GM12878 (cell line): ENCODE results near the gene FOXP3. TPM values are rescaled to one million over a fixed set of nuclear protein-coding genes. Genes with fewer than 3 reads are reported as not detected.

Experiments used
- ATAC-seq: fragments of 200-7000 bp; cut with Tn5 transposase; 3 replicates; pipeline ENCODE4 v1.9.1; 2020; ENCODE audit warnings: mild to moderate bottlenecking, moderate library complexity
- BruUV-seq: library from RNA; stranded (reverse); fragments of 400-500 nt; replicated peaks from 2 replicates; lab custom pipeline; 2021; lab: Mats Ljungman, UMichigan
- CTCF ChIA-PET: fragments of 300-600 bp; sonication (Branson Sonifier 250); formaldehyde crosslinking; extraction: SDS; loops from one replicate; lab custom pipeline; 2021; ENCODE audit warnings: inconsistent platforms; lab: Yijun Ruan, JAX
- POLR2A ChIA-PET: fragments of 350-600 bp; formaldehyde crosslinking; extraction: SDS; loops from one replicate; lab custom pipeline; 2021; ENCODE audit warnings: inconsistent platforms; lab: Charles Lee
- RAD21 ChIA-PET: fragments of 300-600 bp; sonication (Branson Sonifier 250); formaldehyde crosslinking; loops from one replicate; lab custom pipeline; 2023; ENCODE audit warnings: antibody characterized with exemption; ENCODE audit not compliant: unreplicated experiment; lab: Charles Lee
- SMC1A ChIA-PET: fragments of 300-600 bp; sonication (Branson Sonifier 250); formaldehyde crosslinking; loops from one replicate; lab custom pipeline; 2023; ENCODE audit not compliant: unreplicated experiment, uncharacterized antibody; lab: Charles Lee
- DNase-seq: peaks from one replicate; pipeline ENCODE4 v3.0.0-alpha.2; 2011; ENCODE audit warnings: low read depth, low spot score
- FAIRE-seq: peaks from 3 replicates; lab custom pipeline; 2011; peaks lifted over from hg19 to GRCh38; lab: Jason Lieb, UNC
- H2AFZ ChIP-seq: 2 replicates; pipeline ENCODE4 v1.6.0; 2011; ENCODE audit warnings: low read depth, low read length, control low read depth; ENCODE audit not compliant: control insufficient read depth
- H3K27ac ChIP-seq: 2 replicates; pipeline ENCODE4 v1.5.1; 2011; ENCODE audit warnings: control low read depth; ENCODE audit not compliant: control insufficient read depth, insufficient read depth
- H3K27me3 ChIP-seq, 2 experiments: replicated peaks in 1 of 2; 2 replicates each; pipeline versions ENCODE4 v1.6.0 to v1.6.1; 2011; ENCODE audit warnings: low read length in 1 of 2; ENCODE audit not compliant: control insufficient read depth in 2 of 2, insufficient read depth in 2 of 2
- H3K36me3 ChIP-seq, 2 experiments: 2 replicates each; pipeline ENCODE4 v1.5.1; 2011; ENCODE audit warnings: low read length in 1 of 2; ENCODE audit not compliant: control insufficient read depth in 2 of 2, insufficient read depth in 2 of 2
- H3K4me1 ChIP-seq: 2 replicates; pipeline ENCODE4 v1.6.1; 2011; ENCODE audit warnings: mild to moderate bottlenecking, low read length, moderate library complexity, mixed read lengths; ENCODE audit not compliant: control insufficient read depth, insufficient read depth
- H3K4me2 ChIP-seq: 2 replicates; pipeline ENCODE4 v1.6.0; 2011; ENCODE audit warnings: control low read depth; ENCODE audit not compliant: control insufficient read depth, insufficient read depth
- H3K4me3 ChIP-seq: fragments of 200-600 bp; sonication (generic); 2 replicates; pipeline ENCODE4 v1.5.1; 2016
- H3K79me2 ChIP-seq: 2 replicates; pipeline ENCODE4 v1.6.0; 2011; ENCODE audit warnings: low read length; ENCODE audit not compliant: control insufficient read depth, insufficient read depth
- H3K9ac ChIP-seq: 2 replicates; pipeline ENCODE4 v1.8.0; 2011; ENCODE audit warnings: low read length, control low read depth, mixed read lengths; ENCODE audit not compliant: control insufficient read depth, insufficient read depth
- H3K9me3 ChIP-seq: replicated peaks from 3 replicates; pipeline ENCODE4 v1.5.1; 2011; ENCODE audit warnings: mild to moderate bottlenecking, low read length; ENCODE audit not compliant: control insufficient read depth, insufficient read depth
- H4K20me1 ChIP-seq: 2 replicates; pipeline ENCODE4 v1.6.0; 2011; ENCODE audit not compliant: control insufficient read depth, insufficient read depth
- NFYB ChIP-seq: IDR thresholded peaks from 2 replicates; pipeline ENCODE4 v1.6.1; 2011; ENCODE audit warnings: low read depth, mild to moderate bottlenecking, low read length, improper control_type of control experiment, moderate library complexity; ENCODE audit not compliant: insufficient read depth
- SMC3 ChIP-seq: IDR thresholded peaks from 2 replicates; pipeline ENCODE4 v1.6.1; 2011; ENCODE audit warnings: low read length, improper control_type of control experiment, borderline replicate concordance
- YY1 ChIP-seq: IDR thresholded peaks from 2 replicates; pipeline ENCODE4 v1.6.1; 2011; ENCODE audit warnings: low read depth, mild to moderate bottlenecking, low read length
- ZNF274 ChIP-seq: IDR thresholded peaks from one replicate; pipeline ENCODE4 v1.8.0; 2011; ENCODE audit not compliant: insufficient read length, insufficient read depth
- WGBS: methylation state at CpG from one replicate; pipeline ENCODE4 v1.1.6; 2016; ENCODE audit warnings: low lambda C conversion rate; ENCODE audit not compliant: insufficient replicate concordance, insufficient coverage; ENCODE audit errors: missing lambda C conversion rate; 5-methylcytosine and 5-hydroxymethylcytosine counted together
- in situ Hi-C: fragments of 300-500 bp; cut with MboI; formaldehyde crosslinking; loops from 9 replicates; pipeline ENCODE4 v1.14.3; 2018; ENCODE audit warnings: mixed read lengths
- intact Hi-C: fragments of 100-400 bp; cut with micrococcal nuclease; formaldehyde crosslinking; loops from one replicate; pipeline ENCODE4 v1.14.2; 2022; ENCODE audit not compliant: unreplicated experiment
- polyA plus RNA-seq, 11 experiments: library from polyadenylated mRNA; depleted of rRNA in 4 of 11; unstranded in 6 of 11; stranded (reverse) in 5 of 11; fragments of >200 nt; fragmentation: Nextera tagmentation in 4 of 11; fragmentation: Illumina TruSeq in 1 of 11; extraction: Ambion mirVana in 4 of 11; extraction: Trizol in 1 of 11; gene quantifications; 1 replicate in 1 of 11; 2 replicates in 10 of 11; pipeline versions ENCODE4 v1.2.1 to v1.2.3, GENCODE V29; 2011 to 2016; ENCODE audit warnings: inconsistent platforms in 2 of 11, missing spikeins in 2 of 11, low read depth in 1 of 11
- total RNA-seq, 4 experiments: library from RNA; depleted of rRNA in 3 of 4; stranded (reverse); fragments of >200 nt in 3 of 4; fragmentation: Illumina TruSeq in 1 of 4; extraction: Trizol in 1 of 4; gene quantifications; 2 replicates each; pipeline versions ENCODE4 v1.2.1 to v1.2.3, GENCODE V29; 2013 to 2021
- TF ChIP-seq, protein P1 (sequence below): fragments of 450-650 bp; IDR thresholded peaks from 2 replicates; pipeline ENCODE4 v1.6.1; 2018; ENCODE audit warnings: borderline replicate concordance, mild to moderate bottlenecking; ENCODE audit not compliant: partially characterized antibody
- TF ChIP-seq, protein P2 (sequence below): fragments of 450-650 bp; formaldehyde crosslinking; IDR thresholded peaks from 2 replicates; pipeline ENCODE4 v1.4.0; 2020; ENCODE audit warnings: mild to moderate bottlenecking, moderate library complexity
- TF ChIP-seq, protein P3 (sequence below): IDR thresholded peaks from 2 replicates; pipeline ENCODE4 v1.6.1; 2012; ENCODE audit warnings: mild to moderate bottlenecking, low read depth, low read length

The FOXP3 gene
- total and polyA plus RNA-seq, 10 of the 15 experiments (the other 5 are each of a cell fraction or from before 2014, with no cell fraction given) = 0.02 to 0.21 (median 0.08) TPM; not detected in 3

DNA sequence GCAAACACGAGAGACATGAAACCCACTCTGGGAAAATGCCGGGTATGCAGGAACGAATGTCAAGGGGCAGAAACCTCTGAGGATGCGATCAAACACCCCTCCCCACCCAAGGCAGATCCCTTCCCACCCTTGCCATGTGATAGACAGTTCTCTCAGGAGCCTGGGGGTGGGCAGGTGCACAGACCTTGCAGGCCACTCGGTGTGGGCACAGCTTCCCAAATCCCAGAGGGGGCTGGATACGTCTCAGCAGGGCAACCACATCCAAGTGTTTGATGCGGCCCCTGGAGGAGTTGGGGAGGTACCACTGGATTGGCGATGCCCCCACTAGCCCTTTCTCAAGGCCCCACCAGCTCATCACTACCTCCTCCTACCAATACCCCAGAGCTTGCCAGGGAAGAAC, 54.1 kb downstream of the FOXP3 start:
- TF ChIP-seq, protein P1, sequence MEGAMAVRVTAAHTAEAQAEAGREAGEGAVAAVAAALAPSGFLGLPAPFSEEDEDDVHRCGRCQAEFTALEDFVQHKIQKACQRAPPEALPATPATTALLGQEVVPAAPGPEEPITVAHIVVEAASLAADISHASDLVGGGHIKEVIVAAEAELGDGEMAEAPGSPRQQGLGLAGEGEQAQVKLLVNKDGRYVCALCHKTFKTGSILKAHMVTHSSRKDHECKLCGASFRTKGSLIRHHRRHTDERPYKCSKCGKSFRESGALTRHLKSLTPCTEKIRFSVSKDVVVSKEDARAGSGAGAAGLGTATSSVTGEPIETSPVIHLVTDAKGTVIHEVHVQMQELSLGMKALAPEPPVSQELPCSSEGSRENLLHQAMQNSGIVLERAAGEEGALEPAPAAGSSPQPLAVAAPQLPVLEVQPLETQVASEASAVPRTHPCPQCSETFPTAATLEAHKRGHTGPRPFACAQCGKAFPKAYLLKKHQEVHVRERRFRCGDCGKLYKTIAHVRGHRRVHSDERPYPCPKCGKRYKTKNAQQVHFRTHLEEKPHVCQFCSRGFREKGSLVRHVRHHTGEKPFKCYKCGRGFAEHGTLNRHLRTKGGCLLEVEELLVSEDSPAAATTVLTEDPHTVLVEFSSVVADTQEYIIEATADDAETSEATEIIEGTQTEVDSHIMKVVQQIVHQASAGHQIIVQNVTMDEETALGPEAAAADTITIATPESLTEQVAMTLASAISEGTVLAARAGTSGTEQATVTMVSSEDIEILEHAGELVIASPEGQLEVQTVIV = no peak
- TF ChIP-seq YY1 (no peak), SMC3 (no peak), NFYB (no peak), ZNF274 (no peak)
- TF ChIP-seq, protein P2, sequence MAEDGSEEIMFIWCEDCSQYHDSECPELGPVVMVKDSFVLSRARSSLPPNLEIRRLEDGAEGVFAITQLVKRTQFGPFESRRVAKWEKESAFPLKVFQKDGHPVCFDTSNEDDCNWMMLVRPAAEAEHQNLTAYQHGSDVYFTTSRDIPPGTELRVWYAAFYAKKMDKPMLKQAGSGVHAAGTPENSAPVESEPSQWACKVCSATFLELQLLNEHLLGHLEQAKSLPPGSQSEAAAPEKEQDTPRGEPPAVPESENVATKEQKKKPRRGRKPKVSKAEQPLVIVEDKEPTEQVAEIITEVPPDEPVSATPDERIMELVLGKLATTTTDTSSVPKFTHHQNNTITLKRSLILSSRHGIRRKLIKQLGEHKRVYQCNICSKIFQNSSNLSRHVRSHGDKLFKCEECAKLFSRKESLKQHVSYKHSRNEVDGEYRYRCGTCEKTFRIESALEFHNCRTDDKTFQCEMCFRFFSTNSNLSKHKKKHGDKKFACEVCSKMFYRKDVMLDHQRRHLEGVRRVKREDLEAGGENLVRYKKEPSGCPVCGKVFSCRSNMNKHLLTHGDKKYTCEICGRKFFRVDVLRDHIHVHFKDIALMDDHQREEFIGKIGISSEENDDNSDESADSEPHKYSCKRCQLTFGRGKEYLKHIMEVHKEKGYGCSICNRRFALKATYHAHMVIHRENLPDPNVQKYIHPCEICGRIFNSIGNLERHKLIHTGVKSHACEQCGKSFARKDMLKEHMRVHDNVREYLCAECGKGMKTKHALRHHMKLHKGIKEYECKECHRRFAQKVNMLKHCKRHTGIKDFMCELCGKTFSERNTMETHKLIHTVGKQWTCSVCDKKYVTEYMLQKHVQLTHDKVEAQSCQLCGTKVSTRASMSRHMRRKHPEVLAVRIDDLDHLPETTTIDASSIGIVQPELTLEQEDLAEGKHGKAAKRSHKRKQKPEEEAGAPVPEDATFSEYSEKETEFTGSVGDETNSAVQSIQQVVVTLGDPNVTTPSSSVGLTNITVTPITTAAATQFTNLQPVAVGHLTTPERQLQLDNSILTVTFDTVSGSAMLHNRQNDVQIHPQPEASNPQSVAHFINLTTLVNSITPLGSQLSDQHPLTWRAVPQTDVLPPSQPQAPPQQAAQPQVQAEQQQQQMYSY (CRISPR knock-in tag) = no peak
- TF ChIP-seq, protein P3, sequence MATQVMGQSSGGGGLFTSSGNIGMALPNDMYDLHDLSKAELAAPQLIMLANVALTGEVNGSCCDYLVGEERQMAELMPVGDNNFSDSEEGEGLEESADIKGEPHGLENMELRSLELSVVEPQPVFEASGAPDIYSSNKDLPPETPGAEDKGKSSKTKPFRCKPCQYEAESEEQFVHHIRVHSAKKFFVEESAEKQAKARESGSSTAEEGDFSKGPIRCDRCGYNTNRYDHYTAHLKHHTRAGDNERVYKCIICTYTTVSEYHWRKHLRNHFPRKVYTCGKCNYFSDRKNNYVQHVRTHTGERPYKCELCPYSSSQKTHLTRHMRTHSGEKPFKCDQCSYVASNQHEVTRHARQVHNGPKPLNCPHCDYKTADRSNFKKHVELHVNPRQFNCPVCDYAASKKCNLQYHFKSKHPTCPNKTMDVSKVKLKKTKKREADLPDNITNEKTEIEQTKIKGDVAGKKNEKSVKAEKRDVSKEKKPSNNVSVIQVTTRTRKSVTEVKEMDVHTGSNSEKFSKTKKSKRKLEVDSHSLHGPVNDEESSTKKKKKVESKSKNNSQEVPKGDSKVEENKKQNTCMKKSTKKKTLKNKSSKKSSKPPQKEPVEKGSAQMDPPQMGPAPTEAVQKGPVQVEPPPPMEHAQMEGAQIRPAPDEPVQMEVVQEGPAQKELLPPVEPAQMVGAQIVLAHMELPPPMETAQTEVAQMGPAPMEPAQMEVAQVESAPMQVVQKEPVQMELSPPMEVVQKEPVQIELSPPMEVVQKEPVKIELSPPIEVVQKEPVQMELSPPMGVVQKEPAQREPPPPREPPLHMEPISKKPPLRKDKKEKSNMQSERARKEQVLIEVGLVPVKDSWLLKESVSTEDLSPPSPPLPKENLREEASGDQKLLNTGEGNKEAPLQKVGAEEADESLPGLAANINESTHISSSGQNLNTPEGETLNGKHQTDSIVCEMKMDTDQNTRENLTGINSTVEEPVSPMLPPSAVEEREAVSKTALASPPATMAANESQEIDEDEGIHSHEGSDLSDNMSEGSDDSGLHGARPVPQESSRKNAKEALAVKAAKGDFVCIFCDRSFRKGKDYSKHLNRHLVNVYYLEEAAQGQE = no peak
- TF ChIP-seq, all 136 proteins: peak for 0
- ATAC-seq (no peak), FAIRE-seq (no peak), DNase-seq (no peak)
- Histone ChIP-seq H3K9me3 (no peaks in the 10 kb centered on the region), H3K27me3 (no peaks in the 10 kb centered on the region), H3K36me3 (no peaks in the 10 kb centered on the region), H3K4me2 (no peak overlapping the region), H2AFZ (no peak overlapping the region), H3K79me2 (no peaks in the 10 kb centered on the region), H3K4me1 (no peaks in the 10 kb centered on the region), H4K20me1 (no peaks in the 10 kb centered on the region), H3K27ac (no peak overlapping the region), H3K4me3 (no peak overlapping the region), H3K9ac (no peak overlapping the region)
- SMC1A ChIA-PET = no interaction called here
- CTCF ChIA-PET = interaction anchor here (3.5 kb wide), 1 partner anchor 18 kb away, joined by 17 read pairs; no protein-coding TSS in a partner anchor
- POLR2A ChIA-PET = no interaction called here
- WGBS = 28% methylated on average over 8 of the region's 8 CpGs
- no TSS peak for BruUV-seq
- RAD21 ChIA-PET = interaction anchor here (1.1 kb wide), 1 partner anchor 19 kb away, joined by 3 read pairs; no protein-coding TSS in a partner anchor
- intact Hi-C loops (no loop called here), in situ Hi-C loops (no loop called here)
